COLO668 (cell line): Measurements from ENCODE around the gene CLK1.
"Not testable (repeated sequence)": the region's sequence is repeated elsewhere in the genome, so short reads cannot be mapped to it uniquely, and the experiment has no call there.

Experiments used
- DNase-seq: peaks from one replicate; lab custom pipeline; 2025; ENCODE audit not compliant: unreplicated experiment; lab: John Stamatoyannopoulos, UW

CLK1 gene

DNA sequence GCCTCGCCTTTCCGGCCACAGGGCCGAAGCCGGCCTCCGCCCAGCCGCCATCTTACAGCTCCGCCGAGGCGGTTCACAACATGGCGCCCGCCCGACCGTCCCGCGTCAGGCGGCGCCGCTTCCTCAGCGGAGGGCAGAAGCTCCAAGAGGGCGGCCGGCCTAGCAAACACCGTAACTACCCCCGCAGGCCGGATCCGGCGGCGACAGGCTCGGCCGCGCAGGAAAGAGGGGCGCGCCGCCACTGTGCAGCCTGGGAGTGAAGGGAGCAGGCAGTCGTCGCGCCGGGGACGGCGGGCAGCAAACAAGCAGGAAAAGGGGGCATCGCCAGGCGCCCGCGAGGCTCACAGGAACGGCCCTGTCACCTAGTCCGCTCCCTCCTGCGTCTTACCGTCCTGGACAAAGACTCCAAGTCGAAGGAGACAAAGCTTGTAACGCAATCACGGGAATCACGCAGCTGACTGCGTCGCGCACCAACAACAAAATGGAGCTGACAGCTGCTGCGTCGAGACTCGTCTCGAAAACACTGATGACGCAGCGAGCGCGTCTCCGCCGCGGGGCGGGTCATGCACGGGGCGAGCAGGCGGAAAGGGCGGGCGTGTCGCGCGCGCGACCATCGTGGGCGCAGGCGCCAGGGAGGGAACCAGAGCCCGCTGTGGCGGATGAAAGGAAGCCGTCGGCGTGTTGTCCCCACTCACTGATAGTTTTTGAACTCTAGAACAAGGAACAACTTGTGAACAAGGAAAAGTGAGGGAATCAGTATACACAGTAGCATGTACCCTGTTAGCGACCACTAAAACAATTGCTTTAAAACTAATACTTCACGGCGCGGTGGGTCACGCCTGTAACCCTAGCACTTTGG, at the start of gene CLK1:
CLK1 (minus strand) TSS at position 483 of the 859 bp plus-strand sequence. CDS start 2,796 bp downstream, outside the sequence.
- peak; percentile 97 for DNase-seq

DNA sequence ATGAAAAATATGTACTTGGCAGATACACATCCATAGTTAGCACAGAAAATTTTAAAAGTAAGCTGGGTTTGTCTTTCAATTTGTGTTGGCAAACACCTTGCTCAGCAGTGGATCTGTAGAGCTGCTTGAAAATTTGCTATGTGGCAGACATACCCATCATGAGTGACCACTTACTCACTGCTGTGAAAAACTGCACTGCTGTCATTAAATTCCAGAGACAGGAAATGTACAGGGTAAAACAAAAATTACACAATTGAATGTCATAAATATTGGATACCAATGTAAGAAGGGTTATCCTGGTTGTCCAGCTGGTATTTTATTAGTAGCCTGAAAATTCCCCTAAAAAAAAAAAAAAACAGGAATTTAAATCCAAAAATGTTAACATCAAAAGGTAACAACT, 49.2 kb upstream of the CLK1 start:
- DNase-seq: no peak

DNA sequence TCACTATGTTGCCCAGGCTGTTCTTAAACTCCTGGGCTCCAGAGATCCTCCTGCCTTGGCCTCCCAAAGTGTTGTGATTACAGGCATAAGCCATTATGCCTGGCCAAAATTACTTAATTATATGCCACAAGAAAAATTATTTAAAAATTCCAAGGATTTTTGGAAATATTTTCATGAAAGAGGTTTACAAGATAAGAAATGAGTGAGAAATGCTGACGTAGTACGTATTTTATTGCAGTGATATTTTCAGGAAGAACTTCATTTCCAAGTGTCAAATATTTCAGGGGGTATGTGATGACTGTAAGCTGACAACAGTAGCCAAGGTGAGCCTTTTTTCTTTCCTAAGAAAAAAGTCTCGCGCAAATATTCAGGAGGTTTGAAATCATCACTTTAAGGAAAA, 45.5 kb upstream of the CLK1 start:
- DNase-seq: no peak

DNA sequence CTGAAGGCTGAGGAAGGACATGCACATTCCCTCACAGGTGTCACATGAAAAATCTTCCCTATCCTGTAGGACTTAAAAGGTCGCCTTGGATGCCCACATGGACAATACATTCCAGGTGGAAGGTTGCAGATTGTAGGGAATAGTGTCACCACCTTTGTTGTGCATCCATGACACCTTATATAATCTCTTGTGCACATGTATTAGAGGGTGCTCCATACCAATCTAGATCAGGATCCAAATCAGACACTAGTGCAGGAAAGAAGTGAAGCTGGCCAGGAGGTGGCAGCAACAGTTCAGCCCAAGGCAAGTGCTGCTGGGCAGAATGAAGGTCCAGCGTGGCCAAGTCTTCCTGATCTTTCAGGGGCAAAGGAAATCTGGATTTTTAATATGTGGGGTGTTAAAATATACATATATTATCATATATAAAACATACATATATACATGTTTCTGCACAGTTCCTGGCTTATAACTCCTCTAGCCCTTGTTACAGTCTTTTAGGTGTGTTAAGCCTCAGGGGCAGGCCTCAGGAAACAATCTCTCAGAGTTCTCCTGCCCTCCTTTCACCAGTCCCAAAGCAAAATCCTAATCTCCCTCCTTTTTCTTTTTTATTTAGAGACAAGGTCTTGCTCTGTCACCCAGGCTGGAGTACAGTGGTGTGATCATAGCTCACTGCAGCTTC, 41.3 kb upstream of the CLK1 start:
- peak; percentile 51 for DNase-seq

DNA sequence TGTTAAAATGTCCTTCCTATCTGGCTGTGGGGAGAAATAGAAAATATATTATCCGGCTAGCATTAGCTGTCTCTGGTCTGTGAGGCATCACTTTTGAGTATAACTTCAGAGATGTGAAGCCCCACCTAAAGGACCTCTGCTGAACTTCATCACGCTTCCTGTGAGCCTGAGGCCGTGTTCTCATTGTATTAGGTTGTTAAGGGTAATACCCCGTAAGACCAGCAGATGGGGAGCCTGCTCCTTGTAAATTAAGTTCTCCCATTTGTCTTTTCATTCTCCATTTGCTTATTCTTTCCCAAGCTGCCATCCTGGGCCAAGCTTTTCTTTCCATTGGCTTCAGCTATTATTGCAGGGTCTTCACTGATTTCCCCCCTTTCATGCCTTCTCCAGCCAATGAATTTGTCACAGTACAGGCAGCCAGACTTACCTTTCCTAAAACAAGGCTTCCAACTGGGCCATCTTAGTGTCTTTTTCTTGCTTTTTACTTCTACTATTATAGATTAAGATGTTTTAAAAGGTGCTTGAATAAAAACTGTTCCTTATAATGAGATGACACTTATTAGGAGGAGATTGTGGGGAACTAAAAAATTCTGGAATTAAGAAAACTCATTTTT, 37.1 kb upstream of the CLK1 start:
- DNase-seq: peak; percentile 64

DNA sequence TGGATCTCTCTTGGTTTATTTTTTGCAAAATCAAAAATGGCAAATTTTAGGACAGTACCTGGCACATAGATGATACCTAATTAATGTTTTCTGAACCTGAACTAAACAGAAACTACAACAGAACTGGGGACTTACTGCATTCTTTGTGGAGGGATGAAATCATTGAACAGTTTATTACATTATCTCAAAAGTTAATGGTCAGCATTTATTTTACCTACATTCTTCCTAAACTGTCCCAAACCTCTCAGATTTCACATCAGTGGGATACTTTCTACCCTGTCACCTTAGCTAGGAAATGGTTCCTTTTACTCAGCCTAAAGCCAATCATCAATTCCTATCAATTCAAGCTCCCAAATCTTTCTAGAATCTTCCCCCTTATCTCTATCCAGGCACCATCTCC, 35.0 kb upstream of the CLK1 start:
- DNase-seq: no peak

DNA sequence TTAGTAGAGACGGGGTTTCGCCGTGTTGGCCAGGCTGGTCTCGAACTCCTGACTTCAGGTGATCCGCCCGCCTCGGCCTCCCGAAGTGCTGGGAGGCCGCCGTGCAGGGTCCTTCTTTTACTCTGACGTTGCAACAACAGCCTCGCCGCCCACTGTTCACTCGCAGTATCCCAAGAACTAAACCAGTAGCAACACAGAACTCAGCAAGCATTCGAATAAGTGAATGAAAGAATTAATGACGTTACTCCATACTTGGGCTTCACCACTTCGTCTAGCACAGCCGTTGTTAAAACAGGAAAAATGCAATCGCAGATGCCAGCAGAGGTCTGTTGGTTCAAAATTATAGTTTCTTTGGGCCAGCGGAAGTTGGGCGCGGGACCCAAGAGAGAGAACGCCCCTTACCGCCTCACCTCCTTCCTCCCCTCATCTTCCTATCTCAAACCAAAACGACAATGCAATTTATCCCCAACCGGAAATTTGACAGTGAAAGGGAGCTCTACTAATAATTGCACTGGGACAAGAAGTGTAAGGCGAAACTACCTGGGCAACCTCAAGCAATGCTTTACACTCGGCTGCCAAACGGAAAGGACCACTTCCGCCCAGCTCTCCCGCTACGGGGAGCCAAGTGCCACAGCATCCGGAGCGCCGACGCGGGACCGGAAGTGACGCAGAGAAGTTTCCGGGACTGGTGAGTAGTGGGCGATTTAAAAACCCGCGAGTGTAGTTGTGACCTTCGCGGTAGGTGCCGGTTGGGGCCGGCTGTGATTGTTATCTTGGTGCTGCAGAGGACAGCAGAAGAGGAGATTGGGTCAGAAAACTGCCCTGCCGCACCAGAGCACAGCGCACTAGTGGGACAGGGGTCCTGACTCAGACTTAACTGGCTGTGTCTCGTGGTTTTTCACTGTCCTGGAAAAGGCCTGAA, 24.5 kb upstream of the CLK1 start, which contains the start of the genes NIF3L1 and PPIL3:
NIF3L1 (plus strand) TSS at position 668 of the 922 bp plus-strand sequence. CDS start 2,573 bp downstream, outside the sequence.
PPIL3 (minus strand) TSS at position 374 of the 922 bp plus-strand sequence. CDS start 1,462 bp downstream, outside the sequence.
- peak; percentile 97 for DNase-seq

DNA sequence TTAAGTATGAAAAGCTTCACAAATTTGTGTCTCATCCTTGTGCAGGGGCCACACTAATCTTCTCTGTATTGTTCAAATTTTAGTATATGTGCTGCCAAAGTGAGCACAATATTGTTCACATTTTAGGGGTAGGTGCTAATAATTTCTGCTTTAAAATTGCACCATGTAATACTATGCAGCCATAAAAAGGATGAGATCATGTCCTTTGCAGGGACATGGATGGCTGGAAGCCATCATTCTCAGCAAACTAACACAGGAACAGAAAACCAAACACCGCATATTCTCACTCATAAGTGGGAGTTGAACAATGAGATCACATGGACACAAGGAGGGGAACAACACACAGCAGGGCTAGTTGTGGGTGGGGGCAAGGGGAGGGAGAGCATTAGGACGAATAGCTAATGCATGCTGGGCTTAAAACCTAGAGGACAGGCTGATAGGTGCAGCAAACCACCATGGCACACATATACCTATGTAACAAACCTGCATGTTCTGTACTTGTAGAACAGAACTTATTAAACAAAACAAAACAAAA, 17.3 kb upstream of the CLK1 start:
- not testable (repeated sequence) for DNase-seq

DNA sequence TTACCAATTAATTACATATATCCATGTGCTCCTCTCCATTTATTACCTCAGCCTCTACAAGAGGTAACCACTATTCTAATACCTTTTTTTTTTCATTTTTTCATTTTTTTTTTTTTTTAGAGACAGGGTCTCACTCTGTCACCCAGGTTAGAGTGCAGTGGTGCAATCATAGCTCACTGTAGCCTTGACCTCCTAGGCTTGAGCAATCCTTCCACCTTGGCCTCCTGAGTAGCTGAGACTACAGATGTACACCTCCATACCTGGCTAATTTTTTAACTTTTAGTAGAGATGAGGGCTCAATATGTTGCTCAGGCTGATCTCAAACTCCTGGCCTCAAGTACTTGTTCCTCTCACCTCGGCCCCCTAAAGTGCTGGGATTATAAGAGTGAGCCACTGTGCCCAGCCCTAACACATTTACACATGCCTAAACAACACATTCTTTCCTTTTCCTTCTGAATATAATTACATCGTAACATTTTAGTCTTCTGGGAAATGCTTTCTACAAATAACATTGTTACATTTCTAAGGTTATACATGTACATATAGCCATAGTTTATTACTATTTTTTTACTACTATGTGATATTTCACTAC, 13.9 kb upstream of the CLK1 start:
- no peak for DNase-seq

DNA sequence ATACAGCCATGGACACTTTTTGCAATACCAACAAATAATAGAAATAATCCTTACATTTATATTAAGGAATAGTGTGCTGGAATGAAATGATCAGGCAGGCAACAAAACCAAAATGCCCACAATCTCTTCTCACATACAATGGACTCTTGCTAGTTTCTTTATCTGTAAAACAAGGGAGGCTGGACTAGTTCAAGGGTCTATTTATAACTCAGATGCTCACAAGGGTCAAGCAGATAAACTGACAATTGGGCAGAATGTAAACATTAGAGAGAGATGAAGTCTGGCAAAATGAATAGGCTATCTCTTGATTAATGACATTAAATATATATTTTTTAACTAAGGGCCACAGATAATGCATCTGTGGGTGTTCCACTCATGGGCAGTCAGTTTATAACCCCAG, 13.0 kb upstream of the CLK1 start:
- no peak for DNase-seq

DNA sequence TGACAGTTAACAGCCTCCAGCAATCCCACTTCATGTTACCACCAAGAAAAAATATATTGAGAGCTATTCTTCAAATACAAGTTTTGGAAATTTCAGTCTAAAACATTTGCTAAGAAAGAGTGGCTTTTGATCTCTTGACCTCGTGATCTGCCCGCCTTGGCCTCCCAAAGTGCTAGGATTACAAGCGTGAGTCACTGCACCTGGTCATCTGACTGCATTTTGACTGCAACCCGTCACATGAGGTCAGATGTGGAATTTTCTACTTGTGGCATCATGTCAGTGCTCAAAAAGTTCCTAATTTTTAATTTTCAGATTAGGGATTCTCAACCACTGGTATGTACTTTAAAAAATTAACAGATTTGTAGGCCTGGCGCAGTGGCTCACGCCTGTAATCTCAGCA, 9.1 kb upstream of the CLK1 start:
- no peak for DNase-seq

DNA sequence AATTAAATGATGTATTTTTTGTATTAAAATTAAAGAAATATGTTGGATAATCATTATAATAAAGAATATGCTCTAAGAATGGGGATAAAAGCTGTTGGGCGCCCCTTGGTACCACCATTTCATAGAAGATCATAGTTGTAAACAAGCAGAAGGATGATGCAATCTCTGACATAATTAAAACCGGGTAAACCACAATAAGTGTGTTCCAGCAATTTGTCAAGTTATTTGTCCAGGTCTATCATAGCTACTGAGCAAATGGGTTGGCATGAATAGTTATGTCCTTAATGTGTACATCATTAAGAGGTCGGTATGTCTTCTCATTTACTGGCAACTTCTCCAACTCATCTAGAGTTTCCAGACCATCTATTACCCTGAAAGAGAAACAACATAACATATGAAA, 6.7 kb upstream of the CLK1 start:
- DNase-seq: no peak

DNA sequence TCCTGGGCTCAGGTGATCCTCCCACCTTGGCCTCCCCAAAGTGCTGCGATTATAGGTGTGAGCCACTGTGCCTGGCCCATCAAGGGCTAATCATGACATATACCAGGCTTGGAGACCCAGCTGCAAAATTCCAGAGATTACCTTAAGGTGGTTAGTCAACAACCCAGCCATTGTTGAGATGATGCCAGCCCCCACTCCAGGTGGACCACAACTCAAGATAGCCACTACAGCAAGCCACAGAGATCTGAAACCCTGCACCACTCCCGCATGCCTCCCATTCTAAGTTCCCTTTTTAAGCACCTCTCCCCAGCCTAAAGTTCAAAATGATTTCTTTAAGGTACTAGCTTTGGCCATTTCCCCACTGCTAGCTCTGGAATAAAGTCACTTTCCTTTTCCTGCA, 4.6 kb upstream of the CLK1 start:
- no peak for DNase-seq

DNA sequence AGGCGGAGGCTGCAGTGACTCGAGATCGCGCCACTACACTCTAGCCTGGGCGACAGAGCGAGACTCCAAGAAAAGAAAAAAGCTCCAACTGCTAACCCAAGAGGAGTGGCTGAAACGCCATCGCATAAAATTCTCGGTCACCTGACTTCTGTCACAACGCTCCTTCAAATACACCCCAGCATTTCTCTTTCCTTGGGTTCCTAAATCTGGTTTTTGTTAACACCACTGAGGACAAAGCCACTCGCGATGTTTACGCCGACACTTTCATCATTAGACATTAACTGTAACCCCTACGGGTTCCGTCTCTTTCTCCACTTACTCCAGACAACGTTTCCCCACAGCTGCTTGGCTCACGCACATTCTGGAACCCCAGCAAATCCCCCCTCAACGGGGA, 679 bp downstream of the CLK1 start:
- DNase-seq: peak; percentile 30

DNA sequence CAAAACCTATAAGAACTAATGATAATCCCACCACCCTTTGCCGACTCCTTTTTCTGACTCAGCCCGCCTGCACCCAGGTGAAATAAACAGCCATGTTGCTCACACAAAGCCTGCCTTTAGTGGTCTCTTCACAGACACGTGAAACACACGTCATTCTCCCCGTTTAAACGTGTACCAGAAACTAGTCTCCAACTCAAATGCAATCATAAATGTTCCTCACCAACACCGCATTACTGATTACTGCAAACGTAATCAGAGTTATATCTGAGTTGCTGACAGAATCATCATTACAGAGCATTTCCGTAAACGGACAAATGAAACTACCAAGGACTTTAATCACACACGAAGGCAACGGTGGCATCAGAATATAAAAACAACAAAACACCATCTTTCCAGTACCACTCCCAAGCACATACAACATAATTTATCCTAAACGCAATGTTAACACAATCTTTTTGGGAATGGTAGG, 1.9 kb downstream of the CLK1 start:
- peak; percentile 21 for DNase-seq

DNA sequence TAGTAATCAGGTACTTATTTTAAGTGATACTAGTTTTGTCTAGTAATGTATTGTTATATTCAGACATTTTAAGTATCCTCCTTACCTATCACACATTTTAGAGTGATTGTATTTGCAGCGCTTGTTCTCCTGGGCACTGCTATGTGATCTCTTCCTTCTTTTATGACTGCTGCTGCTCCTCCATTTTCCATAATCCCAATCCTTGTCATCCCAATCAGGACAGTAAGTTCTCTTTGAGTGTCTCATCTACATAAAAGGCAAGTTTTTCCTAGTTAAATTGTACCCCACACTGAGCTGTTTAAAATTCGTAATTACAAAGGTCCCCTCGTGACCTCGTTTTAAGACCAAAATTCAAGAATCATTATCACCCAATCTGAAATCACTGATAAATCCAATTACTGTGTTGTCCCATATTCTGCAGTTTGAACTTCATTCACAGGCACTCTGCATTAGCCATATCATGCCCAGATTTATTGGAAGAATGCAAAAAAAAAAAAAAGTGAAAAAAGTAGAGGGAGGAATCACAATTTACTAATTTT, 2.8 kb downstream of the CLK1 start:
- DNase-seq: no peak

DNA sequence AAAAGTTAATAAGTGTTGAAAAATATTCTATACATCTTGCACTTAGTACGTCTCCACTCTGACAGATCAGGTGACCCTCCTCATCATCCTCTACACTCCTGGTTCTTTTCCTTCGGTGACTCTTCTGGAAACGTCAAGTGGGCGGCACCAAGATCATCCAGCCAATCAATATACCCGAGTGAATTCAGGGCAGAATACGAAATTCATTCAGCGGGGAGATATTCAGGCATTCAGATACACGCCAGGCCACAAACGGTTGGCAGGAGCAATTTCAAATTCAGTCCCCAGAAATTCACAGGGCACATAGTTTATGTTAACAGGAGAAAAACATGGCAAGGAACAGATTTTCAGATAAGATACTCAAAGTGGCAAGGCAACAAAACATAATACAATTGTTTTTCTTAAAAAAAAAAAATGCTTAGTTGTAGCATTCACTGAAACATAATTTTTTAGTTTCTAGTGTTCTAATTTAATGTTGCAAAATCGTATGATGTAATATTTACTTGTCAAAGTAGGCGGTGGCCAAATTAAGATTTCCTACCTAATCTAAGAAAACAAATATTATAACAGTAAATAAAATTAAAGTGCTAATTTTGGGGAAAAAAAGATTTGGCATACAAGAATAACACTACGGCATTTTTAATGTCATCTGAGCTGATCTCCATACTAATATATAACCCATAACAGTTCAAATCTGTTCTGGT, 4.2 kb downstream of the CLK1 start:
- no peak for DNase-seq

DNA sequence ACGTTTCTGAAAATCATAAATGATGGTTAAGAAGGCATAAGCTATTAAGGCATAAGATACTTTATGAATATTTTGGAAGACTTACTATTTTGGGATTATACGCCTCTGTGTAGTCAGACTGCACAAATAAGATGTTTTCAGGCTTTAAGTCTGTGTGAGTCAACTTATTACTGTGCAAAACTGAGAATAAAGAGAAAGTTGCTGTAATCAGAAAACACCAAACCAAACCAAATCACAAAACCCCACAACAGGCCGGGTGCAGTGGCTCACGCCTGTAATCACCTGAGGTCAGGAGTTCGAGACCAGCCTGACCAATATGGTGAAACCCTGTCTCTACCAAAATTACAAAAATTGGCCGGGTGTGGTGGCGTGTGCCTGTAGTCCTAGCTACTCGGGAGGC, 7.7 kb downstream of the CLK1 start:
- DNase-seq: no peak

DNA sequence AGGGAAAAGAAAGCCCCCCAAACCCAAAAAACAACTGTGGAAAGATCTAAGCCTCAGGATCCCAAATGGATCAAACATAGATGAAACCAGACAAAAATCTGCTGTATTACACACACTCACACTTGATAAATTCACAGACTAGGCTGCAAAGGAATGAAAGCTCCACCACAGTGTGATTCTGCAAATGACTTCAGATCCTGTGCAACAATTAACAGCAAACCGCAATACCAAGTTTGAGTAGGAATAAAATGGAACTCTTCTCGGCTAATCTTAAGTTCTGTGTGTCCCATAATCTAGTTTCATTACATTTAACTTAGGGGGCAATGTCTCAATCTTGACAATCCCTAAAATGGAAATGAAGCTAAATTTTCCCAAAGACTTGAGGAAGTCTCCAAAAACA, 11.9 kb downstream of the CLK1 start:
- no peak for DNase-seq
